Mammary epithelial cell (primary cell): ENCODE data around the gene LRCH3.

ENCODE experiments used
- CTCF ChIP-seq, 2 donors: IDR thresholded peaks in 1 of 2; conservative IDR thresholded peaks in 1 of 2; 2 replicates each; pipeline ENCODE4 v1.5.1; 2011 to 2012; ENCODE audit warnings: inconsistent platforms in 2 of 2, low read length in 2 of 2, mild to moderate bottlenecking in 2 of 2, control low read depth in 1 of 2, low read depth in 1 of 2; ENCODE audit not compliant: insufficient read depth in 1 of 2; ENCODE audit errors: extremely low read depth in 1 of 2
- EZH2 ChIP-seq: IDR thresholded peaks from 2 replicates; pipeline ENCODE4 v1.6.1; 2012; ENCODE audit warnings: low read length, inconsistent platforms, borderline replicate concordance

- TF ChIP-seq CTCF (conservative IDR thresholded peaks at IDR 0.05 in 1 of 2, IDR thresholded peaks at IDR 0.05 in 1 of 2; ENCODE audit: extremely low read depth in 1 of 2, insufficient read depth in 1 of 2, low read depth in 1 of 2, low read length in 2 of 2): no peak
- TF ChIP-seq EZH2: no peak
These were observed 46.2 kb downstream of the LRCH3 start for GRCh38 chr3:197837282-197837681.
